ENCODE measurements around the gene SSMEM1. TPM values are rescaled to one million over a fixed set of nuclear protein-coding genes. Genes with fewer than 3 reads are reported as not detected.

The SSMEM1 gene, protein sequence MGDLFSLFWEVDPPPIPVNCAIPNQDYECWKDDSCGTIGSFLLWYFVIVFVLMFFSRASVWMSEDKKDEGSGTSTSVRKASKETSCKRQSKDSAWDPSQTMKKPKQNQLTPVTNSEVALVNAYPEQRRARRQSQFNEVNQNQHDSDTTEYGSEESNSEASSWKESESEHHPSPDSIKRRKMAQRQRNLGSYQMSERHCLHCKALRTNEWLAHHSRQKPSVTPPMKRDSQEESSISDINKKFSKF
- not detected for total RNA-seq (ENCODE audit: unreplicated experiment)
- long read RNA-seq, result 0 reads

DNA sequence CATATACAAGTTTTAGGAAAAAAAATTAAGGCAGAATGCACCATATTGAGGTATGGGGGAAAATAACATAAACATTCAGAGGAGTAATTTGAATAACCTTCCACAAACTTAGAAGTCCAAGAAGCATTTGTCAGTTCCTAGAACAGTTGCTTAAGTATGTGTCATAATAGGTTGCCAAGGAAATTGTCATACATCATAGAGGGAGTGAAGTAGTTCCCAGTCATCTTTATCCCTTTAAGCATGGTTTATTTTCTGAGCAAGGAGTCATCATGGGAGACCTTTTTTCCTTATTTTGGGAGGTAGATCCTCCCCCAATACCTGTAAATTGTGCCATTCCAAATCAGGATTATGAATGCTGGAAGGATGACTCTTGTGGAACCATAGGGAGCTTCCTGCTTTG lies at the start of gene SSMEM1:
Gene SSMEM1, plus strand, starts transcription at position 219 of the 400 bp plus-strand sequence. Its CDS starts 51 bp downstream, at position 270.
- Mint-ChIP-seq H3K36me3 (ENCODE audit: unreplicated experiment) (no peaks in the 10 kb centered on the region), H3K9me3 (ENCODE audit: unreplicated experiment) (peaks cover 8% of the 10 kb centered on the region), H3K27ac (ENCODE audit: unreplicated experiment) (no peak within 1 kb of the TSS), H3K4me1 (ENCODE audit: low read depth, unreplicated experiment) (peaks cover 4% of the 10 kb centered on the region), H3K4me3 (ENCODE audit: unreplicated experiment) (no peak within 1 kb of the TSS), H3K27me3 (ENCODE audit: unreplicated experiment) (peaks cover 3% of the 10 kb centered on the region)
- DNase-seq, result no peak
- TF ChIP-seq, protein P1, sequence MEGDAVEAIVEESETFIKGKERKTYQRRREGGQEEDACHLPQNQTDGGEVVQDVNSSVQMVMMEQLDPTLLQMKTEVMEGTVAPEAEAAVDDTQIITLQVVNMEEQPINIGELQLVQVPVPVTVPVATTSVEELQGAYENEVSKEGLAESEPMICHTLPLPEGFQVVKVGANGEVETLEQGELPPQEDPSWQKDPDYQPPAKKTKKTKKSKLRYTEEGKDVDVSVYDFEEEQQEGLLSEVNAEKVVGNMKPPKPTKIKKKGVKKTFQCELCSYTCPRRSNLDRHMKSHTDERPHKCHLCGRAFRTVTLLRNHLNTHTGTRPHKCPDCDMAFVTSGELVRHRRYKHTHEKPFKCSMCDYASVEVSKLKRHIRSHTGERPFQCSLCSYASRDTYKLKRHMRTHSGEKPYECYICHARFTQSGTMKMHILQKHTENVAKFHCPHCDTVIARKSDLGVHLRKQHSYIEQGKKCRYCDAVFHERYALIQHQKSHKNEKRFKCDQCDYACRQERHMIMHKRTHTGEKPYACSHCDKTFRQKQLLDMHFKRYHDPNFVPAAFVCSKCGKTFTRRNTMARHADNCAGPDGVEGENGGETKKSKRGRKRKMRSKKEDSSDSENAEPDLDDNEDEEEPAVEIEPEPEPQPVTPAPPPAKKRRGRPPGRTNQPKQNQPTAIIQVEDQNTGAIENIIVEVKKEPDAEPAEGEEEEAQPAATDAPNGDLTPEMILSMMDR (IDR thresholded peaks at IDR 0.05; ENCODE audit: partially characterized antibody, unreplicated experiment), result no peak

DNA sequence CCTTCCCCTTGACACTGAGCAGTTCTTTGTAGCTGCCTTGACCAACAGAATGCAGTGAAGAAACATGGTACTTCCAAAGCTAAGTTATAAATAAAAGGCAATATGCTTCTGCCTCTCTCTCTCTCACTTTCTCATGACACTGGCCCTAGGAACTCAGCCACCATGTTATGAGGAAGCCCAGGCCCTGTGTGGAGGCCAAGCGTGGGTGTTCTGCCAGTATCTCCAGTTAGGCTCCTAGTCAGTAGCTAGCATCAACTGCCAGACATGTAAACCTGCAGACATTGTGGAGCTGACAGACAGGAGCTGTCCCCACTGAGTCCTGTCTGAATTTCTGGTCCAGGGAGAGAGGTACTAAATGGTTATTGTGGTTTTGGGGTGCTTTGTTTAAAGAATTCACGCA lies 47.6 kb upstream of the SSMEM1 start:
- H3K27ac Mint-ChIP-seq (ENCODE audit: unreplicated experiment), result no peak overlapping the region
- H3K9me3 Mint-ChIP-seq (ENCODE audit: unreplicated experiment), result peaks cover 3% of the 10 kb centered on the region
- DNase-seq, result no peak
- H3K4me1 Mint-ChIP-seq (ENCODE audit: low read depth, unreplicated experiment), result peaks cover 2% of the 10 kb centered on the region
- TF ChIP-seq, protein P1 (IDR thresholded peaks at IDR 0.05; ENCODE audit: partially characterized antibody, unreplicated experiment), result no peak
- peaks cover 15% of the 10 kb centered on the region for H3K36me3 Mint-ChIP-seq (ENCODE audit: unreplicated experiment)
- H3K27me3 Mint-ChIP-seq (ENCODE audit: unreplicated experiment), result peaks cover 9% of the 10 kb centered on the region
- H3K4me3 Mint-ChIP-seq (ENCODE audit: unreplicated experiment), result no peak overlapping the region

DNA sequence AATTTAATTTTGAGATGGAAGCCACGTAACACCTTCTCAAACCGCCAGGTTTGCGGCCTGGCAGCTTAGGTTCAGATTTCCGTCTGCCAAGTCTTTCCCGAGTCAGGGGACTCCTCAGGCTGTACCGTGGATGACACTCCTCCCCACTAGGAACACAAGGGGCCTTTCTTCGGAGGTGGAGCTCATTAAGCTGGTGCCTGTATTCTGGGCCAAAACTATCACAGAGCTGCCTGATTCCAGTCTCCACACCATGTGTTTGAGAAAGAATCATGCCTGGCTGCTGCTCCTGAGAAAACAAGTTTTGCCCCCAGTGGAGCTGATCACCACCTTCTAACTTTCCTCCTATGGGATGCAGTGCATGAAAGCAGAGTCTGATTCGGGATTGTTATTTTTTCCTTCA lies 47.2 kb upstream of the SSMEM1 start:
- H3K4me3 Mint-ChIP-seq (ENCODE audit: unreplicated experiment), result no peak overlapping the region
- peaks cover 2% of the 10 kb centered on the region for H3K4me1 Mint-ChIP-seq (ENCODE audit: low read depth, unreplicated experiment)
- H3K27me3 Mint-ChIP-seq (ENCODE audit: unreplicated experiment), result peaks cover 9% of the 10 kb centered on the region
- H3K27ac Mint-ChIP-seq (ENCODE audit: unreplicated experiment), result peak overlapping the region; percentile 44
- H3K9me3 Mint-ChIP-seq (ENCODE audit: unreplicated experiment), result peaks cover 3% of the 10 kb centered on the region
- TF ChIP-seq, protein P1 (IDR thresholded peaks at IDR 0.05; ENCODE audit: partially characterized antibody, unreplicated experiment), result no peak
- H3K36me3 Mint-ChIP-seq (ENCODE audit: unreplicated experiment), result peaks cover 14% of the 10 kb centered on the region
- DNase-seq, result no peak

DNA sequence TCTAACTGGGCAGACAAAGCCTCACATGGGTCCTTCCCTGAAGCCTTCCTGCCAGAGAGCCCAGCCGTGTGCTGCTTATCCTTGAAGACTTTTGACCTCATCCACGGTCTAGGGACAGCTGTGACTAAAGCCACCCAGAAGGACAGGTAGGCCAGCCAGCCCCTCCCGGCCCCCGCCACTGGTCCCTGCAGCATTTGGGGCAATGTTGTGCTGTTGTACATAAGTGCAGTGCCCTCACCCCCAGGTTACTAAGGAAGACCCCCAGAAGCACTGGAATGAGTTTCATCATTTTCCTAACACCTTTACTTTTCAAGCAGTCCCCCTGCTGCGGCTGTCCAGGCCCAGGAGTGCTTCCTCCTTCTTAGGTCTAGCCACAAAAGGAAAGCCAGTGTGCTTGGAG lies 45.5 kb upstream of the SSMEM1 start:
- no peaks in the 10 kb centered on the region for H3K4me1 Mint-ChIP-seq (ENCODE audit: low read depth, unreplicated experiment)
- DNase-seq, result no peak

More for the DNA sequence above, 45.5 kb upstream of the SSMEM1 start:
- Mint-ChIP-seq H3K27me3 (ENCODE audit: unreplicated experiment) (peaks cover 7% of the 10 kb centered on the region), H3K36me3 (ENCODE audit: unreplicated experiment) (peaks cover 11% of the 10 kb centered on the region), H3K9me3 (ENCODE audit: unreplicated experiment) (no peaks in the 10 kb centered on the region), H3K4me3 (ENCODE audit: unreplicated experiment) (no peak overlapping the region), H3K27ac (ENCODE audit: unreplicated experiment) (no peak overlapping the region)
- TF ChIP-seq, protein P1 (IDR thresholded peaks at IDR 0.05; ENCODE audit: partially characterized antibody, unreplicated experiment), result no peak
